GM18505 (cell line): ENCODE data around the gene ERG.

Experiments used
- ATAC-seq: cut with Tn5 transposase; IDR thresholded peaks from one replicate; pipeline ENCODE4 v1.9.1; 2021; ENCODE audit not compliant: unreplicated experiment
- POLR2A ChIP-seq: IDR thresholded peaks from 4 replicates; pipeline ENCODE4 v1.6.1; 2011; ENCODE audit warnings: borderline replicate concordance; ENCODE audit not compliant: insufficient read depth, insufficient read length; ENCODE audit errors: extremely low read depth

ERG gene

GRCh38 chr21:38355992-38356781 lies 142.1 kb downstream of the ERG start:
- ATAC-seq: no peak
- no peak for TF ChIP-seq POLR2A

GRCh38 chr21:38355353-38355752 lies 142.9 kb downstream of the ERG start:
- no peak for TF ChIP-seq POLR2A
- ATAC-seq: no peak

- ATAC-seq: no peak
- TF ChIP-seq POLR2A: no peak
These were observed 143.5 kb downstream of the ERG start for GRCh38 chr21:38354746-38355145.

- no peak for TF ChIP-seq POLR2A
- no peak for ATAC-seq
These were observed 144.0 kb downstream of the ERG start for GRCh38 chr21:38354231-38354630.

DNA sequence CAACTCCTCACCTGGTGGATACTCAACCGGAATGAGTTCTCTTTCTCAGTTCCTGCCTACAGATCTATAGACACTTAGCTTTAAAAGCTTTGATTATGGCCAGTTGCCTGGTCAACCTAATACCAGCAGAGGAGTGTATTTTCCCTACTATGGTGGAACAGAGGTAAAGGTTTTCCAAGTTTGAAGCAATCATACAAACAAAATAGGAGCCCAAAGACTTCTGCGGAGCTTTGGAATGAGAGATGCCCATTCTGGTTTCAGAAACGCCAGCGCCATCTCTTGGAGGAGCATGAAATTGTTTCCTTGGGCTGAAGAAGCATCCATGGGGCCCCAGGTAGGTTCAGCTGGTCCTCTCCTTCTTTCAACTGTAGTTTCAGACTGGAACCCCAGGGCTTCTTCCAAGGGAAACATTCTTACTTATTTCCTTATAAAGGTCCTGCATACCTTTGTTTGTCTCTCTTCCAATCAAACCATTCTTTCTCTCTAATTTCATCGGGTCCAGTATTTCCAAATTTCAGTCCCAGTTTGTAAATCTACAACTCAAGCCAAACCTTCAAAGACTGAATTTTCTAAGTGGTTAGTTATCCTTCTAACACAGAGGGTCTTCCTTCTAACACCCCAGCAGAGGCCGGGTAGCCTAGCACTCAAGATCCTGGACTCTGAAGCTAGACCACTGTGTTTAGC lies 145.6 kb downstream of the ERG start:
- TF ChIP-seq POLR2A: no peak
- ATAC-seq: no peak

GRCh38 chr21:38351961-38352521 lies 146.2 kb downstream of the ERG start:
- no peak for TF ChIP-seq POLR2A

GRCh38 chr21:38351176-38351959 lies 146.9 kb downstream of the ERG start:
- no peak for TF ChIP-seq POLR2A
- no peak for ATAC-seq

More at GRCh38 chr21:38351961-38352521, 146.2 kb downstream of the ERG start:
- no peak for ATAC-seq

GRCh38 chr21:38350684-38351083 lies 147.6 kb downstream of the ERG start:
- TF ChIP-seq POLR2A: no peak
- no peak for ATAC-seq

GRCh38 chr21:38349977-38350376 lies 148.3 kb downstream of the ERG start:
- no peak for ATAC-seq
- TF ChIP-seq POLR2A: no peak

DNA sequence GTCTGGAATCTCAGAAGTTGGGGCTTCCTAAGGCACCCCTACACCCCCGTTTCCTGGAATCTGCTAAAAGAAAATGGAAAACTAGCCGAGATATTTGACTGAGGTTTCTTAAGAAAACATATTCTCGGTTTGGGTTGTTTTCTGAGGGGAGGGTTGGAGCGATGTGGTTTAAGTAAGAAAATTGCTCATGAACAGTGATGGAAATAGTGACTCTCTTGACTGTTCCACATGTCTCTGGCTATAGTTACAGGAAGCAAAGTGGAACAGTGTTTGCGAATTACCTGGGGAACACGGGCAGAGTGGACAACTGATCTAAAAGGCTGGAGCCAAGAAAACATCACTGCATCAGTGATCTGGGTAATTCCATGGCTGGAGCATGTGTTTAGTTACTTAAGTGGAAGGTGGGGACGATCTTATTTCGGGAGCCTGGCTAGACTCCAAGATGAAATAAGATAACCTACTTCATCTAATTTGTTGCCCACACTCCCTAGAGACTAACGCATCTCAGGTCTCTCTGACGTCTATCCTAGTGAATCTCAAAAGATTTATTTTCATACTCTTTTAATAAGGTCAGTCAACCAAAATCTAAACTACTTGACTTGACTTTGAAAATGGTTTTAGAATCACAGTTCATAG lies 149.0 kb downstream of the ERG start:
- ATAC-seq: no peak
- TF ChIP-seq POLR2A: no peak

DNA sequence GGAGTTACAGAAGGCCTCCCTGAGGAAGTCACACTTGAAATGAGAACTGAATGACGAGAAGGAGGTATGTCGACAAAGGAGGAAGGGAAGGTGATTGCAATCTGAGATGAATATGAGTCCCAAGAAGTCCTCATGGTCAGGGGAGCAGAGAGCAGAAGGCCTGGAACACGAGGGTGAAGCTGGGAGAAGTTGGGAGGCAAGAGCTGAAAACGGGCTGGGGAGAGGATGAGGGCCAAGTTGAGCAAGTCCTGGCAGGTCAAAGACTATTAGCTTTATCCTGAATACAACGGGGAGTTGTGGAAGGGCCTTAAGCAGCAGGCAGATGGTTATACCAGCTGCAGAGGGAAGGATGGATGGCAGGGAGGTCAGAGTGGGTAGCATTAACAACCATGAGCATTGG lies 152.0 kb downstream of the ERG start:
- no peak for TF ChIP-seq POLR2A
- no peak for ATAC-seq

- ATAC-seq: no peak
- TF ChIP-seq POLR2A: no peak
These were observed 154.6 kb downstream of the ERG start for GRCh38 chr21:38343691-38344090.

GRCh38 chr21:38342739-38343138 lies 155.5 kb downstream of the ERG start:
- ATAC-seq: no peak
- TF ChIP-seq POLR2A: no peak
